NB4 (cell line): ENCODE results near the gene HOXB1.
"Not testable (repeated sequence)": the region's sequence is repeated elsewhere in the genome, so short reads cannot be mapped to it uniquely, and the experiment has no call there.

Experiments used
- DNase-seq: peaks from one replicate; pipeline ENCODE4 v3.0.0; 2010; ENCODE audit warnings: low read depth
- H3K4me3 ChIP-seq: one replicate; pipeline ENCODE4 v1.5.1; 2011; ENCODE audit warnings: mild to moderate bottlenecking, low read depth, low read length, moderate library complexity
- MYC ChIP-seq: IDR thresholded peaks from 2 replicates; pipeline ENCODE4 v1.6.1; 2011; ENCODE audit warnings: low read depth, low read length
- POLR2A ChIP-seq: IDR thresholded peaks from 2 replicates; pipeline ENCODE4 v1.6.1; 2011; ENCODE audit warnings: mild to moderate bottlenecking; ENCODE audit not compliant: insufficient read length; ENCODE audit errors: extremely low read depth
- TF ChIP-seq, protein P1 (sequence below): IDR thresholded peaks from 2 replicates; pipeline ENCODE4 v1.6.1; 2011; ENCODE audit warnings: low read depth, low read length
- TF ChIP-seq, protein P2 (sequence below): IDR thresholded peaks from one replicate; pipeline ENCODE4 v1.5.1; 2012; ENCODE audit warnings: low read depth, low read length

The HOXB1 gene

GRCh38 chr17:48537316-48537715 is 6.5 kb upstream of the HOXB1 start:
- DNase-seq, result no peak
- TF ChIP-seq POLR2A (no peak), MYC (no peak)
- TF ChIP-seq, protein P1, sequence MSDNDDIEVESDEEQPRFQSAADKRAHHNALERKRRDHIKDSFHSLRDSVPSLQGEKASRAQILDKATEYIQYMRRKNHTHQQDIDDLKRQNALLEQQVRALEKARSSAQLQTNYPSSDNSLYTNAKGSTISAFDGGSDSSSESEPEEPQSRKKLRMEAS, result no peak
- TF ChIP-seq, protein P2, sequence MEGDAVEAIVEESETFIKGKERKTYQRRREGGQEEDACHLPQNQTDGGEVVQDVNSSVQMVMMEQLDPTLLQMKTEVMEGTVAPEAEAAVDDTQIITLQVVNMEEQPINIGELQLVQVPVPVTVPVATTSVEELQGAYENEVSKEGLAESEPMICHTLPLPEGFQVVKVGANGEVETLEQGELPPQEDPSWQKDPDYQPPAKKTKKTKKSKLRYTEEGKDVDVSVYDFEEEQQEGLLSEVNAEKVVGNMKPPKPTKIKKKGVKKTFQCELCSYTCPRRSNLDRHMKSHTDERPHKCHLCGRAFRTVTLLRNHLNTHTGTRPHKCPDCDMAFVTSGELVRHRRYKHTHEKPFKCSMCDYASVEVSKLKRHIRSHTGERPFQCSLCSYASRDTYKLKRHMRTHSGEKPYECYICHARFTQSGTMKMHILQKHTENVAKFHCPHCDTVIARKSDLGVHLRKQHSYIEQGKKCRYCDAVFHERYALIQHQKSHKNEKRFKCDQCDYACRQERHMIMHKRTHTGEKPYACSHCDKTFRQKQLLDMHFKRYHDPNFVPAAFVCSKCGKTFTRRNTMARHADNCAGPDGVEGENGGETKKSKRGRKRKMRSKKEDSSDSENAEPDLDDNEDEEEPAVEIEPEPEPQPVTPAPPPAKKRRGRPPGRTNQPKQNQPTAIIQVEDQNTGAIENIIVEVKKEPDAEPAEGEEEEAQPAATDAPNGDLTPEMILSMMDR, result no peak
- no peak overlapping the region for H3K4me3 ChIP-seq

DNA sequence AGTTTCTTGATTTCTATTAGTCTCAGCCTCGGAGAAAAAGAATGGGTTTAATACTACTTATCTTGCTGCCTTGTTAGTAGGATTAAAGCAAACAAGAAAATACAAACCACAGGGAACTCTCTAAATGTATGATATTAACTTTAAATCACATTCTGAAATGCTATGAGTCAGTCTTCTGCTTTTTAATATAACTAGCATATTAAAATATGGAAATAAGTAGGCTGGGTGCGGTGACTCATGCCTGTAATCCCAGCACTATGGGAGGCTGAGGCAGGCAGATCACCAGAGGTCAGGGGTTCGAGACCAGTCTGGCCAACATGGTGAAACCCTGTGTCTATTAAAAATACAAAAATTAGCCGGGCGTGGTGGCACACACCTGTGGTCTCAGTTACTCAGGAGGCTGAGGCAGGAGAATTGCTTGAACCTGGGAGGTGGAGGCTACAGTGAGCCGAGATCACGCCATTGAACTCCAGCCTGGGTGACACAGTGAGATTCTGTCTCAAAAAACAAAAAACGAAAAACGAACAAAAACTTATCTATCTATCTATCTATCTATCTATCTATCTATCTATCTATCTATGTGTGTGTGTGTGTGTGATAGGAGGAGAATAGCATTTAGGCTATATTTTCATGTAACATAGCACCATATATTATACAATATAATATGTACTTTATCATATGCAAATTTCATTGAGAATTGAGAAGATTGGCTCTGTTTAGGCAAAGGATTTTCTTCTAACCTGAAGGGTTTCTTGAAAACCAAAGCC is 5.2 kb upstream of the HOXB1 start:
- H3K4me3 ChIP-seq, DNase-seq: not testable (repeated sequence)

DNA sequence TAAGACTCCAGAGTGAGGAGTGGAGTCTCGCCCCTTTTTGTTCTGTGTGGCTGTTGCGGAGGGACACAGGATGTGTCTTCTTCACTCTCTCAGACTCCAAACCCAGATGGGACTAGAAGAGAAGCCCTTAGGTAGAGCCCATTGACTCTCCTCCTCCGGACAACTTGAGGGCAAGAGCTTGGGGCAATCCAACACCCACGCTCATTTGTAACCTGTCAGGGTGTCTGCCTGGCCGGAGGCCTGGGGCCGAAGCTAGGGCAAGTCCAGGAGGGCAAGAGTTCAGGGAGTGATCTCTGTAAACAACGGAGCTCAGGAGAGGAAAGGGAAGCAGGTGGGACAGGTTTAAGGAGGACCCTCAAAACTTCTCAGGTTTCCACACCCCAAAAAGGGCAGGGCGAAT is 1.4 kb upstream of the HOXB1 start:
- DNase-seq, result no peak
- H3K4me3 ChIP-seq, result no peak overlapping the region
- TF ChIP-seq, protein P1, result no peak

GRCh38 chr17:48530208-48530886 is 464 bp downstream of the HOXB1 start:
- no peak overlapping the region for H3K4me3 ChIP-seq
- TF ChIP-seq, protein P2, result no peak
- TF ChIP-seq MYC (no peak), POLR2A (no peak)
- DNase-seq, result no peak

DNA sequence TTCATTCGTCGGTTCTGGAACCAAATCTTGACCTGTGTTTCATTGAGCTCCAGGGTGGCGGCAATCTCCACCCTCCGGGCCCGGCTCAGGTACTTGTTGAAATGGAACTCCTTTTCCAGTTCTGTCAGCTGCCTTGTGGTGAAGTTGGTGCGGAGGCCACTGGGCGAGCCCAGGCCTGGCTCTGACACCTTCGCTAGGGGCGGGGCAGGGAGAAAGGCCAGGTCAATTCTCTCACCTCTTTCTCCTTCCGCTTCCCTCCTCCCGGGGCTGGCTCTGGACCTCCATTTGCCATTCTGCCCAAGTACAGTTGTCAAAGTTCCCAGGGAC is 1.2 kb downstream of the HOXB1 start:
- H3K4me3 ChIP-seq, result no peak overlapping the region
- TF ChIP-seq MYC, result no peak
- TF ChIP-seq, protein P2, result no peak
- TF ChIP-seq POLR2A, result no peak
- TF ChIP-seq, protein P1, result no peak
- DNase-seq, result no peak

DNA sequence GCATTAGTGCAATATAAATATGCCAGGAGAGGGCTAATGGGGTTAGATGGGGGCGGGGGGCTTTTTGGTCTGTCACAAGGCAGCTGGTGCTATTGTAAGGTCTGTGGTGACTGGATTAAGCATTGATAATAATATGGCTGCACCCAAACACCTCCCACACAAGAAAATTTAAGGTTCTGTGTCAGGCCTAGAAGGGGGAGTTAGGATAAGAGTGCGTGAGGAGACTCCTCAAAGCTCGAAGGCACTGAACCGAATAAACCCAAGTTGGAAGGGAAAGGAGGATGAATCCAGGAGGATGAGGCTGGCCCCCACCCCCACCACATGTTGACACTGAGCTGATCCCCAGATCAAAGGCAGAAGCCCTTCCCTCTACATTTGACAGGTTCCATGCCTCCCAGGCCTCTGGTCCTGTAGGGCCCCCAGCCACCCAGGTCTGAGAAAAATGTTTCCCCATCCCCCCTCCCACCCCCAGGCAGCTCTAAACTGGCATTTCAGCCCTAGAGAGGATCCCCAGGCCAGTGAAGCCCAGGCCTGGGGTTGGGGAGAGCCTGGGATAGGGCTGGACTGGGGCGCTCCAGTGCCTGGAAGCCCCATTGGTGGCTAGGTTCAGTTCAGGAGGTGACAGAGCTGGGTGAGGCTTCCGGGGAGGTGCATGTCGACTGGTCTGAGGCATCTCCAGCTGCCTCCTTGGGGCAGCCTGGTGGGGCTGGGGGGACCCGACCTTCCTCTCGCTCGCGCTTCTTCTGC is 1.7 kb downstream of the HOXB1 start:
- H3K4me3 ChIP-seq, result no peak overlapping the region
- no peak for TF ChIP-seq POLR2A
- TF ChIP-seq MYC, result no peak
- TF ChIP-seq, protein P2, result no peak
- TF ChIP-seq, protein P1, result no peak
- DNase-seq, result no peak
